Metanephros (tissue), 1 donor: Measurements from ENCODE around the gene DSPP. TPM values are rescaled to one million over a fixed set of nuclear protein-coding genes. Genes with fewer than 3 reads are reported as not detected.

Experiments used
- total RNA-seq: library from RNA; depleted of rRNA; stranded (reverse); fragments of >200 nt; gene quantifications from one replicate; pipeline ENCODE4 v1.2.3, GENCODE V29; 2014

DSPP gene
- total RNA-seq = not detected

DNA sequence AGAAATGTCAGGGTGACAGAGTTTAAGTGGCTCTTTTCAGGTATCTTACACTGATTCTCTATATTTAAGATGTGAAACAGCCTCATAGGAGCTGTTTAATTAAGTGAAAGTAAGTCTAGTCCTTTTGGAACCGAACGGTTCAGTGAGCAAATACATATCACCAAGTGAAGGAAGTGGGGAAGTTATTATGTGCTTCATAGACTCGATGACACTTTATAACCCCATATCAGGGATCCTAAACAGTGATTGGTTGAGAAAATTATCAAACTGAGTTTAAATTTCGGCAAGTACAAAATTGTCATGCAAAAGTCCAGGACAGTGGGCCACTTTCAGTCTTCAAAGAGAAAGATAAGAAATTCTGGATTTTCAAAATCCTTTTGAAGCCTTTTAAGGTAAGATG lies at the start of gene DSPP:
Gene DSPP (plus strand): TSS at position 301 of the 400 bp plus-strand sequence. CDS start 2,380 bp downstream, outside the sequence.

DNA sequence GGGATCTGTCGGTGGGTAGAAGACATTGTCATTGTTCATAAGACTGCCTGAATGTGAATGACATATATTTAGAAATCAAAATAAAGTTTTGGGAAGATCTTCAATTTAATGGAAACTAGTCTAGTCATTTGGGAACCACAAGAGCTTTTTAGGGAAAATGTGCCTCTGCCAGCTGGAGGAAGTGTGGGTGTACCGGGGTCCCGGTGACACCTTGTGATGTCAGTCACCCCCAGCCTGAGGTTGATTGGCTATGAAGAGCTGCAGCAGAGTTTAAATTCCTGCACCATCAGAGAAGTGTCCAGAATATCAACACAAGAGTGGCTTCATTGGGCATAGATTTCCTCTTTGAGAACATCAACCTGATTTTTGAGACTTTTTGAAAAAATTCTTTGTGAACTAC lies 41.7 kb downstream of the DSPP start, which contains the start of gene DMP1:
Gene DMP1 (plus strand): TSS at position 301 of the 400 bp plus-strand sequence. CDS start 6,213 bp downstream, outside the sequence.

Other genes starting within 250 kb of the DSPP start
- gene HSD17B11, start 217.3 kb upstream of the DSPP start, total RNA-seq = 52.2 TPM
- 29.1 TPM for gene NUDT9, start 186.0 kb upstream of the DSPP start, total RNA-seq
- gene SPARCL1, start 79.2 kb upstream of the DSPP start, total RNA-seq = 46.2 TPM
- gene DMP1, start 41.8 kb downstream of the DSPP start, total RNA-seq = not detected
- gene IBSP, start 191.0 kb downstream of the DSPP start, total RNA-seq = not detected
- gene MEPE, start 224.4 kb downstream of the DSPP start, total RNA-seq = not detected